T-cell (primary cell): ENCODE results near the gene MFNG. TPM values are rescaled to one million over a fixed set of nuclear protein-coding genes. Genes with fewer than 3 reads are reported as not detected.
"Not testable (repeated sequence)": the region's sequence is repeated elsewhere in the genome, so short reads cannot be mapped to it uniquely, and the experiment has no call there.

ENCODE experiments used
- ATAC-seq, 4 experiments: fragments of 200-7000 bp in 3 of 4; fragments of 150-1000 bp in 1 of 4; cut with Tn5 transposase; replicated peaks in 1 of 4; 1 replicate in 3 of 4; 2 replicates in 1 of 4; pipeline ENCODE4 v1.10.0; 2021; ENCODE audit warnings: moderate library complexity in 3 of 4, mild to moderate bottlenecking in 2 of 4, moderate number of reproducible peaks in 1 of 4
- CTCF ChIA-PET, 2 donors: fragments of 300-600 bp; sonication (Branson Sonifier 250); formaldehyde crosslinking; loops; one replicate each; lab custom pipeline; 2022; ENCODE audit warnings: antibody characterized with exemption in 2 of 2; lab: Charles Lee
- POLR2A ChIA-PET, 2 donors: fragments of 300-600 bp; sonication (Branson Sonifier 250); formaldehyde crosslinking; loops; one replicate each; lab custom pipeline; 2022; ENCODE audit warnings: antibody characterized with exemption in 2 of 2; lab: Charles Lee
- DNase-seq, 35 experiments: peaks; one replicate each; pipeline versions ENCODE4 v3.0.0 to v3.0.0-alpha.2; 2013 to 2023
- H3K27ac ChIP-seq: one replicate; pipeline ENCODE4 v1.5.1; 2013; ENCODE audit warnings: low read length
- H3K27me3 ChIP-seq, 2 experiments: replicated peaks in 1 of 2; 1 replicate in 1 of 2; 2 replicates in 1 of 2; pipeline versions ENCODE4 v1.6.1 to v1.7.0; 2013; ENCODE audit warnings: low read length in 1 of 2, mixed read lengths in 1 of 2; ENCODE audit not compliant: control insufficient read depth in 2 of 2, insufficient read depth in 2 of 2; ENCODE audit errors: extremely low read depth in 1 of 2
- H3K36me3 ChIP-seq, 2 donors: 1 replicate in 1 of 2; 2 replicates in 1 of 2; pipeline versions ENCODE4 v1.6.1 to v1.7.0; 2013; ENCODE audit warnings: low read length in 1 of 2; ENCODE audit not compliant: control insufficient read depth in 2 of 2, insufficient read depth in 1 of 2; ENCODE audit errors: extremely low read depth in 1 of 2
- H3K4me1 ChIP-seq, 2 experiments: 1 replicate in 1 of 2; 2 replicates in 1 of 2; pipeline versions ENCODE4 v1.6.1 to v1.7.0; 2013; ENCODE audit warnings: low read length in 2 of 2, mixed read lengths in 1 of 2; ENCODE audit not compliant: insufficient read depth in 2 of 2, control insufficient read depth in 1 of 2; ENCODE audit errors: extremely low read depth in 1 of 2
- H3K4me3 ChIP-seq, 2 donors: 1 replicate in 1 of 2; 2 replicates in 1 of 2; pipeline versions ENCODE4 v1.5.1 to v1.7.0; 2013; ENCODE audit warnings: mild to moderate bottlenecking in 2 of 2, low read length in 1 of 2, moderate library complexity in 1 of 2; ENCODE audit not compliant: control insufficient read depth in 1 of 2; ENCODE audit errors: extremely low read depth in 1 of 2
- H3K9me3 ChIP-seq: 2 replicates; pipeline ENCODE4 v1.7.0; 2013
- H3K27ac Mint-ChIP-seq, 2 donors: one replicate each; pipeline ENCODE4 v1.8.0; 2020 to 2021; ENCODE audit warnings: mild to moderate bottlenecking in 2 of 2, mixed read lengths in 2 of 2
- H3K27me3 Mint-ChIP-seq, 2 donors: one replicate each; pipeline ENCODE4 v1.8.0; 2021 to 2022; ENCODE audit warnings: mixed read lengths in 2 of 2
- H3K36me3 Mint-ChIP-seq: one replicate; pipeline ENCODE4 v1.8.0; 2021; ENCODE audit warnings: mixed read lengths
- H3K4me1 Mint-ChIP-seq, 3 donors: one replicate each; pipeline ENCODE4 v1.8.0; 2020 to 2022; ENCODE audit warnings: mixed read lengths in 3 of 3, mild to moderate bottlenecking in 1 of 3
- H3K4me3 Mint-ChIP-seq, 3 donors: one replicate each; pipeline ENCODE4 v1.8.0; 2020 to 2022; ENCODE audit warnings: mild to moderate bottlenecking in 3 of 3, mixed read lengths in 3 of 3, moderate library complexity in 3 of 3
- H3K9me3 Mint-ChIP-seq, 3 donors: one replicate each; pipeline ENCODE4 v1.8.0; 2020 to 2022; ENCODE audit warnings: mixed read lengths in 3 of 3
- WGBS: methylation state at CpG from one replicate; pipeline ENCODE4 v1.1.5; 2013; ENCODE audit warnings: missing lambda C conversion rate; ENCODE audit not compliant: insufficient coverage; 5-methylcytosine and 5-hydroxymethylcytosine counted together
- total RNA-seq, 35 experiments: library from RNA in 6 of 35; stranded (reverse) in 6 of 35; fragments of 120-200 nt in 1 of 35; gene quantifications; one replicate each; pipeline versions ENCODE4 v1.2.1 to v1.2.4 and lab custom pipeline; 2013 to 2026

MFNG gene
- total RNA-seq, 5 donors from 2014 or later (not counting 1 experiment from before 2014, with no cell fraction given) = 153 to 296 (median 268) TPM

DNA sequence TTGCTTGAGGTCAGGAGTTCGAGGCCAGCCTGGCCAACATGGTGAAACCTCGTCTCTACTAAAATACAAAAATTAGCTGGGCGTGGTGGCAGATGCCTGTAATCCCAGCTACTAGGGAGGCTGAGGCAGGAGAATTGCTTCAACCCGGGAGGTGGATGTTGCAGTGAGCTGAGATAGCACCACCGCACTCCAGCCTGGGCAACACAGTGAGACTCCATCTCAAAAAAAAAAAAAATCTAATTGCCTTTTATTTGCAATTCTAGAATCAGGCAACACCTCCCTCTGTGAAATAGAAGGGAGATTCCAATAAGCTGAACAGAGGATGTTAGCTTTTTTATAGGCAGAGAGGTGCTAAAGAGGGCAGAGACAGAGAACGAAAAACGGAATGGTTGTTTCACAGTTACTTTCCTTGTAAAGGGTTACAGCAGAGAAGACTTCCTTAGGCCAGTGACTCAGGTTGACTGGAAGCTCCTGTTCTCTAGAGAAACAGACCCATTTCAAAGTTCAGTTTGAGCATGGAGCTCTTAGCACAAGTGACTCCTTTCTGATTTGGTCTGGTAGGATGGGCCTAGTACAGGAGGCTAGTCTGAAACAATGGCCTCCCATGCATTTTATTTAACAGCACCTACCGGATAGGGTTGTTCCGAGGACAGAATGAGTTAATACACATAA is 41.0 kb upstream of the MFNG start:
- H3K4me3 ChIP-seq, DNase-seq, H3K36me3 Mint-ChIP-seq, H3K9me3 Mint-ChIP-seq, H3K27ac Mint-ChIP-seq, H3K4me3 Mint-ChIP-seq, H3K36me3 ChIP-seq, H3K4me1 ChIP-seq, H3K27ac ChIP-seq, H3K9me3 ChIP-seq, ATAC-seq, H3K4me1 Mint-ChIP-seq, POLR2A ChIA-PET: not testable (repeated sequence)
- CTCF ChIA-PET = interaction anchor here in 1 of 2 donors (0.6 kb wide), 1 partner anchor 88 kb away, joined by 6 read pairs; no protein-coding TSS in a partner anchor
- H3K27me3 ChIP-seq = peaks cover 0 to 47% of the 10 kb centered on the region in 2 experiments
- 80% methylated on average over 1 of the region's 9 CpGs for WGBS
- peaks cover 12 to 34% of the 10 kb centered on the region in 2 donors for H3K27me3 Mint-ChIP-seq

DNA sequence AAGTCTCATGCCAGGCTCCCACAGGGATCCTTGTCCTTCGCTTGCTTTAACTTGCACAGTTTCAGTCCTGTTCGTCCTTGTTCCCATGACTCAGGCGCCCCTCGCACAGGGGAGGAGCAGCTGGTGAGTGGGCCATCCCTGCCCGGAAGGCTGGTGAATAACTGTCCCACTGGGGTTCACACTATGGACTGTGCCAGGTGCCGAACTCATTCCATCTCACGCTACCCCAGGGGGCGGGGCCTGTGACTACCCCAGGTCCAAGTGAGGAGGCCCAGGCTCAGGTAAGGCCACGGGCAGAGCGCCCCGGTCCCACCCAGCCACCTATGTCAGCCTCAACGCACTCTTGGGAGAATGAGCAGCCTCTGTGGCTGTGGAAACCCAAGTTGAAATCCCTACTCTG is 40.2 kb upstream of the MFNG start:
- peaks cover 15 to 41% of the 10 kb centered on the region in 2 donors for H3K27me3 Mint-ChIP-seq
- no peak overlapping the region for H3K4me3 ChIP-seq
- no peak overlapping the region for H3K27ac ChIP-seq
- no peaks in the 10 kb centered on the region for H3K36me3 Mint-ChIP-seq
- H3K4me1 Mint-ChIP-seq = peaks cover 7 to 8% (median 7%) of the 10 kb centered on the region in 3 donors
- CTCF ChIA-PET = no interaction called here
- DNase-seq (no peak), ATAC-seq (no peak)
- WGBS = 91% methylated on average over 7 of the region's 12 CpGs
- POLR2A ChIA-PET = no interaction called here
- no peaks in the 10 kb centered on the region for H3K36me3 ChIP-seq
- no peaks in the 10 kb centered on the region for H3K9me3 ChIP-seq
- no peak overlapping the region for H3K4me3 Mint-ChIP-seq
- H3K4me1 ChIP-seq = peaks cover 0 to 6% of the 10 kb centered on the region in 2 experiments
- H3K9me3 Mint-ChIP-seq = no peaks in the 10 kb centered on the region
- peaks cover 0 to 56% of the 10 kb centered on the region in 2 experiments for H3K27me3 ChIP-seq
- no peak overlapping the region for H3K27ac Mint-ChIP-seq

DNA sequence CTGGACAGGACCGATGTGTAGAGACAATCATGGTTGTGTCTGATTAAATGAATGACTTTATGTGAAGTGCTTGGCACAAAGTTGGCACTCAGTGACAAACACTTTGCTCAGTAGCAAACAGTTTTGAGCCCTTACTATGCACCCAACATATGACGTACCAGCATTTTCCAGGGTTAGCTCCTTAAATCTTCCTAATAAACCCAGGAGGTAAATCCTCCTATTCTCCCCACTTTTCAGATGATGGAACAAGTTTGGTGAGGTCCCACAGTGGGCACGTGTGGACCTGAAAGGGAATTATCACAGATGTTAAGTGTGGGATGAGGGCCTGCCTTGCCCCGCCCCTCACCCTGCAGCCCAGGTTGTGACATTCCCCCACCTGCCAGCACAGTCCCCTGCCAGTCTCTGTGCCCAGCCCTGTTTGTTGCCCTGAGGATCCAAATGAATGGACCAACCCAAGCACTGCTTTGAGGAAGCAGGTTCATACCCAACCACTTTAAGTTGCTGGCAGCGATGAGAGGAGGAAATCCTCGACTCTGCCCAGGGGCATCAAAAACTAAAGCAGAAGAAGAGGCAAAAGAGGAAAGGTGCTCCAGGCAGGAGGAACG is 39.7 kb upstream of the MFNG start:
- Histone ChIP-seq H3K4me3 (no peak overlapping the region), H3K27me3 (peaks cover 0 to 61% of the 10 kb centered on the region in 2 experiments), H3K27ac (no peak overlapping the region), H3K36me3 (no peaks in the 10 kb centered on the region), H3K4me1 (peaks cover 0 to 6% of the 10 kb centered on the region in 2 experiments), H3K9me3 (no peaks in the 10 kb centered on the region)
- Mint-ChIP-seq H3K4me3 (no peak overlapping the region), H3K9me3 (no peaks in the 10 kb centered on the region), H3K27ac (peak overlapping the region in 1 of 2 donors; percentile 4), H3K4me1 (peaks cover 7 to 8% (median 7%) of the 10 kb centered on the region in 3 donors), H3K36me3 (no peaks in the 10 kb centered on the region), H3K27me3 (peaks cover 19 to 42% of the 10 kb centered on the region in 2 donors)
- no peak for ATAC-seq
- WGBS = 53% methylated on average over 3 of the region's 7 CpGs
- POLR2A ChIA-PET = no interaction called here
- CTCF ChIA-PET = no interaction called here
- DNase-seq = no peak

DNA sequence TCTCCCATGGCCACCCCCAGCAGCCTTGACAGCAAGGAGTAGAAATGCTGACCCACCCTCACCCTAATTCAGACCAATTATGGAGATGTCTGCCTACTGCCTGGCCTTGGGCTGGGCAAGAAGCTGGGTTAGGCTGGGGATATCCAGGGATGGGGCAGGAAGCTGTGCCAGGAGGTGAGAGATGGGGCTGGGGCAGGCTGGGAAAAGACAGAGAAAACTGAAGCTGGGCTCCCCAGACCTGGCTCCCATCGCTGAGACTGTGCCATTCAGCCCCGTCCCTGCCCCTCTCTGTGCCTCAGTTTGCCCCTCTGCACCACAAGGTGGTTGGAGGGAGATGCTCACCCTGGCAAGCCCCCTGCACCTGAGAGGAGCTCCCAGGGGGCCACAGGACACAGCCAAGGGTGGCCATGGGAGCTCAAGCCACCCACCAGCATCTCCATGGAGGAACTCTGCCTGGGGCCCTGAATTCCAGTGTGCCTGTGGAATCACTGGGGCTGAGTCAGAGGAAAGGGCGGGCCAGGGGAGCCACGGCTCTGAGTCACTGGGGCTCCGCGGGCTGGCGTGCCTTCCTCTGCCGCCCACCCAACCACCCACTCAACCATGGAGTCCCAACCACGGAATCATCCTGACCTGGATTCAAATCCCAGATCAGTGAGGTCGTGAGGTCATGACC is 39.0 kb upstream of the MFNG start:
- Histone ChIP-seq H3K9me3 (no peaks in the 10 kb centered on the region), H3K4me3 (no peak overlapping the region), H3K36me3 (no peaks in the 10 kb centered on the region), H3K4me1 (peaks cover 0 to 6% of the 10 kb centered on the region in 2 experiments), H3K27ac (no peak overlapping the region), H3K27me3 (peaks cover 0 to 67% of the 10 kb centered on the region in 2 experiments)
- ATAC-seq (no peak), DNase-seq (no peak)
- Mint-ChIP-seq H3K27ac (no peak overlapping the region), H3K27me3 (peaks cover 22 to 46% of the 10 kb centered on the region in 2 donors), H3K36me3 (no peaks in the 10 kb centered on the region), H3K9me3 (no peaks in the 10 kb centered on the region), H3K4me1 (peaks cover 7 to 9% (median 8%) of the 10 kb centered on the region in 3 donors), H3K4me3 (no peak overlapping the region)
- CTCF ChIA-PET = no interaction called here
- POLR2A ChIA-PET = no interaction called here
- WGBS = 40% methylated on average over 1 of the region's 10 CpGs

DNA sequence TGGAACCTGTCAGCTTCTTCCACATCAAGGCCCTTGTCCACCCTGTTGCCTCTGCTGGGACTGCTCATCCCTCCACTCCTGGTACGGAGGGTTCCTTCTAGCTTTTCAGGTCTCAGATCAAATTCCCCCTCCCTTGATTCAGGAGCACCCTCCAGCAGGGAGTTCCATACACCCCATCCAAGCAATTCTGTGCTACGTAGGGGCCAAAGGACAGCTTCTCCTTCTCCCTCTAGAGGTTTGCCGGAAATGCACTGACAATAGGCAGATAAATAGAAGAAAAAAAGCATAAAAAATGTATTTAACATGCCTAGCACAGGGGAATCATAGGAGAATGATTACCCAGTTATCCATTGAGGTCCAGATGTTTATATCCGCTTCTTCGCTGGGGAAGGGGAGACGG is 36.3 kb upstream of the MFNG start:
- H3K27me3 Mint-ChIP-seq = peaks cover 31 to 54% of the 10 kb centered on the region in 2 donors
- H3K36me3 Mint-ChIP-seq = no peaks in the 10 kb centered on the region
- H3K27ac Mint-ChIP-seq = no peak overlapping the region
- no peak overlapping the region for H3K4me3 Mint-ChIP-seq
- DNase-seq (no peak), ATAC-seq (no peak)
- peaks cover 2 to 10% of the 10 kb centered on the region in 2 experiments for H3K4me1 ChIP-seq
- H3K27me3 ChIP-seq = peaks cover 5 to 75% of the 10 kb centered on the region in 2 experiments
- H3K4me1 Mint-ChIP-seq = peaks cover 7 to 12% (median 7%) of the 10 kb centered on the region in 3 donors
- no peak overlapping the region for H3K27ac ChIP-seq
- WGBS = 93% methylated on average over 4 of the region's 6 CpGs
- no peaks in the 10 kb centered on the region for H3K9me3 Mint-ChIP-seq
- H3K4me3 ChIP-seq = no peak overlapping the region
- CTCF ChIA-PET = no interaction called here
- H3K9me3 ChIP-seq = no peaks in the 10 kb centered on the region
- no peaks in the 10 kb centered on the region for H3K36me3 ChIP-seq
- POLR2A ChIA-PET = no interaction called here

DNA sequence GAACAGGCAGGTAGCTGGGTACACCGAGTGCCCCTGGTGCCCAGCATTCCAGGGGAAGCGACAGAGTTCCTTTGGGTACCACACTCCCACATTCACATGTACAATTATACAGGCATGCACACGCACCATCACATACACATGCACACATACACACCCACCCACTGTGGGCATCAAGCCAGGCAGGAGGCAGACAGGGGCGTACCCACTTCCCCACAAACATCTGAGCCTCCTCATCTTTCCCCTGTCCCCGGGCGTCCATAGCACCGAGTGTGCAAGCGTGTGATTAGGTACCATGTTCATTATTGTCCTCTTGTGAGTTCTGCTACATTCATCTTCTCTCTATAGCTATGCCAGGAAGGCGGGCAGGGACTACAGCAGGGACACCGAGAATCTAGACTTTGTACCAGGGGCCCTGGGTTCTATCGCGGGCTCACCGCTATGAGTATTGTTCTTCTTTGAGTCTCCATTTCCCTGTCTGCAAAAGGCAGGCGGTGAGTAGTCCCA is 35.1 kb upstream of the MFNG start:
- no peak for ATAC-seq
- Mint-ChIP-seq H3K36me3 (no peaks in the 10 kb centered on the region), H3K27ac (no peak overlapping the region), H3K4me3 (peak overlapping the region in 1 of 3 donors; percentile 59), H3K9me3 (no peaks in the 10 kb centered on the region), H3K27me3 (peaks cover 31 to 51% of the 10 kb centered on the region in 2 donors), H3K4me1 (peaks cover 7 to 12% (median 7%) of the 10 kb centered on the region in 3 donors)
- H3K9me3 ChIP-seq = no peaks in the 10 kb centered on the region
- no peak overlapping the region for H3K4me3 ChIP-seq
- no peak overlapping the region for H3K27ac ChIP-seq
- H3K4me1 ChIP-seq = peaks cover 2 to 10% of the 10 kb centered on the region in 2 experiments
- CTCF ChIA-PET = no interaction called here
- no peak for DNase-seq
- 71% methylated on average over 14 of the region's 14 CpGs for WGBS
- peaks cover 5 to 70% of the 10 kb centered on the region in 2 experiments for H3K27me3 ChIP-seq
- POLR2A ChIA-PET = interaction anchor here in 1 of 2 donors (0.6 kb wide), 1 partner anchor 376 kb away, joined by 6 read pairs; no protein-coding TSS in a partner anchor
- no peaks in the 10 kb centered on the region for H3K36me3 ChIP-seq
